D721Med (cell line): Measurements from ENCODE around the gene CASP2.
"Not testable (repeated sequence)": the region's sequence is repeated elsewhere in the genome, so short reads cannot be mapped to it uniquely, and the experiment has no call there.

Source experiments
- DNase-seq: peaks from one replicate; pipeline ENCODE4 v3.0.0; 2011; ENCODE audit warnings: low spot score; ENCODE audit not compliant: insufficient read length
- FAIRE-seq: peaks from 2 replicates; lab custom pipeline; 2011; peaks lifted over from hg19 to GRCh38; lab: Jason Lieb, UNC
- CTCF ChIP-seq: IDR thresholded peaks from 2 replicates; pipeline ENCODE4 v1.5.1; 2012; ENCODE audit warnings: mild to moderate bottlenecking, control low read depth; ENCODE audit not compliant: insufficient read depth; ENCODE audit errors: missing control alignments

CASP2 gene

GRCh38 chr7:143285806-143286521, 2.2 kb upstream of the CASP2 start:
- DNase-seq (no peak), FAIRE-seq (no peak)
- no peak for TF ChIP-seq CTCF

- TF ChIP-seq CTCF = no peak
- FAIRE-seq (no peak), DNase-seq (no peak)
Observed at GRCh38 chr7:143286522-143286890, 1.6 kb upstream of the CASP2 start.

- TF ChIP-seq CTCF = no peak
- no peak for FAIRE-seq
- no peak for DNase-seq
Observed at GRCh38 chr7:143287339-143287934, 714 bp upstream of the CASP2 start.

GRCh38 chr7:143288836-143289235, 685 bp downstream of the CASP2 start:
- DNase-seq (no peak), FAIRE-seq (no peak)
- no peak for TF ChIP-seq CTCF

- DNase-seq (no peak), FAIRE-seq (no peak)
- no peak for TF ChIP-seq CTCF
Observed at GRCh38 chr7:143289421-143289820, 1.3 kb downstream of the CASP2 start.

GRCh38 chr7:143289888-143290287, 1.7 kb downstream of the CASP2 start:
- not testable (repeated sequence) for FAIRE-seq, DNase-seq

- no peak for FAIRE-seq
Observed at GRCh38 chr7:143290293-143290692, 2.1 kb downstream of the CASP2 start.

More at GRCh38 chr7:143290293-143290692, 2.1 kb downstream of the CASP2 start:
- DNase-seq = no peak
- no peak for TF ChIP-seq CTCF
